ENCODE results near the gene DISP1. TPM values are rescaled to one million over a fixed set of nuclear protein-coding genes. Genes with fewer than 3 reads are reported as not detected.

The DISP1 gene
- total and polyA plus RNA-seq, 7 donors = 0.46 to 31.3 (median 17.1) TPM

DNA sequence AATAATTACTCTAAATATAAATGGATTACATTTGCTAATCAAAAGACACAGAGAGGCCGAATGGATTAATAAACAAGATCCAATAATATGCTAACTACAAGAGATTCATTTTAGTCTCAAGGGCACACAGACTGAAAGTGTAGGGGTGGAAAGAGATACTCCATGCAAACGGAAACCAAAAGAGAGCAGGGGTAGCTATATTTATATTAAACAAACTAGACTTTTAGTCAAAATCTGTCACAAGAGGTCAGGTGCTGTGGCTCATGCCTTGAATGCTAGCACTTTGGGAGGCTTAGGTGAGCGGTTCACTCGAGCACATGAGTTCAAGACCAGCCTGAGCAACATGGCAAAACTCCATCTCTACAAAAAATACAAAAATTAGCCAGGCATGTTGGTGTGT is 33.6 kb upstream of the DISP1 start:
- no peak for DNase-seq
- 51 to 78% methylated on average over 4 of the region's 4 CpGs for WGBS, 2 donors
- Histone ChIP-seq H3K27me3 (no peaks in the 10 kb centered on the region), H3K36me3 (no peaks in the 10 kb centered on the region), H3K27ac (no peak overlapping the region), H3K4me3 (no peak overlapping the region), H3K4me1 (peaks cover 0 to 20% (median 17%) of the 10 kb centered on the region in 4 donors), H3K9me3 (no peaks in the 10 kb centered on the region)
- intact Hi-C loops (cut with DNase I) = no loop called here
- TF ChIP-seq, protein P1, sequence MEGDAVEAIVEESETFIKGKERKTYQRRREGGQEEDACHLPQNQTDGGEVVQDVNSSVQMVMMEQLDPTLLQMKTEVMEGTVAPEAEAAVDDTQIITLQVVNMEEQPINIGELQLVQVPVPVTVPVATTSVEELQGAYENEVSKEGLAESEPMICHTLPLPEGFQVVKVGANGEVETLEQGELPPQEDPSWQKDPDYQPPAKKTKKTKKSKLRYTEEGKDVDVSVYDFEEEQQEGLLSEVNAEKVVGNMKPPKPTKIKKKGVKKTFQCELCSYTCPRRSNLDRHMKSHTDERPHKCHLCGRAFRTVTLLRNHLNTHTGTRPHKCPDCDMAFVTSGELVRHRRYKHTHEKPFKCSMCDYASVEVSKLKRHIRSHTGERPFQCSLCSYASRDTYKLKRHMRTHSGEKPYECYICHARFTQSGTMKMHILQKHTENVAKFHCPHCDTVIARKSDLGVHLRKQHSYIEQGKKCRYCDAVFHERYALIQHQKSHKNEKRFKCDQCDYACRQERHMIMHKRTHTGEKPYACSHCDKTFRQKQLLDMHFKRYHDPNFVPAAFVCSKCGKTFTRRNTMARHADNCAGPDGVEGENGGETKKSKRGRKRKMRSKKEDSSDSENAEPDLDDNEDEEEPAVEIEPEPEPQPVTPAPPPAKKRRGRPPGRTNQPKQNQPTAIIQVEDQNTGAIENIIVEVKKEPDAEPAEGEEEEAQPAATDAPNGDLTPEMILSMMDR (IDR thresholded peaks at IDR 0.05) = no peak

DNA sequence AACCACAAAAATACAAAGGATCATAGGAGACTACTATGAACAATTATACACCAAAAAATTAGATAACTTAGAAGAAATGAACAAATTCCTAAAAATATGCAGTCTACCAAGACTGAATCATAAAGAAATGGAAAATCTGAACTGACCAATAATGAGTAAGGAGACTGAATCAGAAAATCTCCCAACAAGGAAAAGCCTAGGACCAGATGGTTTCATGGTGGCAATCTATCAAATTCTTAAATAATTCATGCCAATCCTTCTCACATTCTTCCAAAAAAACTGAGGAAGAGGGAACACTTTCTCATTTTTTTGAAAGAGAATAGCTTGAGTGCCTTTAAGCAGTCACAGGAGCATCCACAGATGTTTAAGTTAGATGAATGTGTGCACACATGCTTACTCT is 31.8 kb upstream of the DISP1 start:
- Histone ChIP-seq H3K4me3 (no peak overlapping the region), H3K9me3 (no peaks in the 10 kb centered on the region), H3K27me3 (no peaks in the 10 kb centered on the region), H3K36me3 (no peaks in the 10 kb centered on the region), H3K4me1 (peaks cover 0 to 16% (median 13%) of the 10 kb centered on the region in 4 donors), H3K27ac (no peak overlapping the region)
- TF ChIP-seq, protein P1 (IDR thresholded peaks at IDR 0.05) = no peak
- TF ChIP-seq POLR2A (IDR thresholded peaks at IDR 0.05) (no peak), POLR2AphosphoS5 (IDR thresholded peaks at IDR 0.05) (no peak), EP300 (IDR thresholded peaks at IDR 0.05) (no peak)
- no peak for DNase-seq
- intact Hi-C loops (cut with DNase I) = no loop called here

DNA sequence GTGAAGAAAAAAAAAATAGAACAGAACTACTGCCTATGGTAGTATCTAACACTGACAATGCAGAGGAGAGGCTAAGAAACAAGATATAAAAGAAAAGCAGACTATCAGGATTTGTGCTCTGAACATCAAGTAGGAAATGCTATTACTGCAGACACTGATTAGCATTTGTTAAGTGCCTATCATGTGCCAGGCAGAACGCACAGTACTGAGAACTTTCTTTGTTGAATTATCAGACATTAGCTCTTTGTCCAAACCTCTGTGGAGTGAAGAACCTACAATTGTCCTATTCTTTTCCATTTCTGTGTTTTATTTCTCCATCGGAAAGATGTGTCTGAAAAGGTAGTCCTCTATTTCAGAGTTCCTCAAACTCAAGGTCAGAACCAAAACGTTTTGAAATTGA is 30.5 kb upstream of the DISP1 start:
- no peak overlapping the region for H3K27ac ChIP-seq
- H3K4me3 ChIP-seq = no peak overlapping the region
- 24 to 51% methylated on average over 3 of the region's 3 CpGs for WGBS, 2 donors
- no peak for DNase-seq
- intact Hi-C loops (cut with DNase I) = no loop called here
- TF ChIP-seq, protein P1 (IDR thresholded peaks at IDR 0.05) = no peak
- TF ChIP-seq POLR2AphosphoS5 (IDR thresholded peaks at IDR 0.05) (no peak), EP300 (IDR thresholded peaks at IDR 0.05) (no peak), POLR2A (IDR thresholded peaks at IDR 0.05) (no peak)
- H3K27me3 ChIP-seq = no peaks in the 10 kb centered on the region
- peaks cover 0 to 14% (median 11%) of the 10 kb centered on the region in 4 donors for H3K4me1 ChIP-seq
- no peaks in the 10 kb centered on the region for H3K36me3 ChIP-seq
- no peaks in the 10 kb centered on the region for H3K9me3 ChIP-seq

DNA sequence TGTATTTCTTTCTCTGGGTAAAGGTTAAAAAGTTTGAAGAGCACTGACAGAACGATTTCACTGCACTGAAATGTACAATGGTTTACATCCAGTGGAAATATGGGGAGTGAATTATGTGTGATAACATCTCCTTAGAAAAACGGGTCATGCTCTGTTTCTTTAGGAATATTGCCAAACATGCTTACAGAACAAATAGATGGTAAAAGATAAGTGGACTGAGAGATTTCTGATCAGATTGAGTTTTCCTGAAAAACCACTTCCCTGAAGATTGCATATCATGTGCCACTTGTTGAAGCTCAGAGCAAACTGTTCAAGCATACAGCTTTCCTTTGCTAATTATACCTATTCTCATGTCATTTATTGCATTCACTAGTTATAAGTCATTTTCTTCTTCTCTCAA is 29.9 kb upstream of the DISP1 start:
- Histone ChIP-seq H3K4me3 (no peak overlapping the region), H3K27ac (peak overlapping the region in 1 of 4 donors; percentile 20), H3K4me1 (peaks cover 0 to 14% (median 11%) of the 10 kb centered on the region in 4 donors), H3K27me3 (no peaks in the 10 kb centered on the region), H3K36me3 (no peaks in the 10 kb centered on the region), H3K9me3 (no peaks in the 10 kb centered on the region)
- intact Hi-C loops (cut with DNase I) = no loop called here
- no peak for TF ChIP-seq POLR2AphosphoS5 (IDR thresholded peaks at IDR 0.05)
- TF ChIP-seq, protein P1 (IDR thresholded peaks at IDR 0.05) = no peak
- no peak for TF ChIP-seq EP300 (IDR thresholded peaks at IDR 0.05)
- TF ChIP-seq POLR2A (IDR thresholded peaks at IDR 0.05) = no peak
- no peak for DNase-seq
- 4 to 15% methylated on average over 2 of the region's 2 CpGs for WGBS, 2 donors

DNA sequence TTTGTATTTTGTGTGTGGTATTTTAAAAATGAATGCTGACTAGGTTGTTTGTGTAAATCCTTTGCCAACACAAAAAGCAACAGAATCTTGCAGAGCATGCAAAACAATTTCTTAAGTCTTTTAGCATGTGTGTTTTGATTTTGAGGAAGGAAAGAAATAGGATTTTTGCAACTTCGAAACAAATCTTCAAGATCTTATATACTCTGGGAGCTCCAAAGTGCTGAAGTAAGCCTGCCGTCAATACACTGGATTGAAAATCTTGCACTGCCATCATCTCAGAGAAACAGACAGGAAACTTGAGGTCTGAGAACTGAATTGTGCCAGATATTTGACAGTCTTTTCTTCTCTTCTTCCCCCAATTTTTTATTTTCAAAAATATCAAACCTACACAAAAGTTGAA is 29.3 kb upstream of the DISP1 start:
- WGBS, 2 donors = 48 to 77% methylated on average over 2 of the region's 2 CpGs
- TF ChIP-seq POLR2A (IDR thresholded peaks at IDR 0.05) (no peak), POLR2AphosphoS5 (IDR thresholded peaks at IDR 0.05) (no peak), EP300 (IDR thresholded peaks at IDR 0.05) (no peak)
- TF ChIP-seq, protein P1 (IDR thresholded peaks at IDR 0.05) = no peak
- Histone ChIP-seq H3K4me3 (no peak overlapping the region), H3K36me3 (no peaks in the 10 kb centered on the region), H3K27me3 (no peaks in the 10 kb centered on the region), H3K9me3 (no peaks in the 10 kb centered on the region), H3K27ac (peak overlapping the region in 1 of 4 donors; percentile 20), H3K4me1 (peaks cover 0 to 15% (median 11%) of the 10 kb centered on the region in 4 donors)
- intact Hi-C loops (cut with DNase I) = no loop called here
- no peak for DNase-seq
